SK-N-SH (cell line): Measurements from ENCODE around the gene SNAPC1. TPM values are rescaled to one million over a fixed set of nuclear protein-coding genes. Genes with fewer than 3 reads are reported as not detected.

Experiments
- CTCF ChIA-PET: fragments of 300-600, 350-600 bp; formaldehyde crosslinking; extraction: SDS; loops from one replicate; lab custom pipeline; 2021; lab: Yijun Ruan, JAX
- POLR2A ChIA-PET: fragments of 350-600 bp; sonication (Branson Sonifier 250); formaldehyde crosslinking; extraction: SDS; loops from one replicate; lab custom pipeline; 2020; ENCODE audit warnings: antibody characterized with exemption, inconsistent platforms; lab: Yijun Ruan, JAX
- DNase-seq: peaks from one replicate; pipeline ENCODE4 v3.0.0; 2012
- H2AFZ ChIP-seq: fragments of 200-600 bp; sonication (generic); 2 replicates; pipeline ENCODE4 v1.8.1; 2016; ENCODE audit warnings: antibody characterized with exemption, mild to moderate bottlenecking, low read depth
- H3F3A ChIP-seq: fragments of 200-600 bp; sonication (generic); replicated peaks from 2 replicates; pipeline ENCODE3; 2016; ENCODE audit warnings: antibody characterized with exemption, mild to moderate bottlenecking; ENCODE audit not compliant: insufficient read depth
- H3K27ac ChIP-seq, 2 experiments: fragments of 200-500 bp in 1 of 2; fragments of 200-600 bp in 1 of 2; sonication (Bioruptor generic) in 1 of 2; sonication (generic), shearing (Covaris generic) in 1 of 2; 2 replicates each; pipeline versions ENCODE4 v1.5.1 to v1.6.1; 2014 to 2016; ENCODE audit warnings: low read depth in 2 of 2, inconsistent platforms in 1 of 2, low read length in 1 of 2, mild to moderate bottlenecking in 1 of 2, mixed read lengths in 1 of 2
- H3K27me3 ChIP-seq: fragments of 200-600 bp; sonication (generic), shearing (Covaris generic); 2 replicates; pipeline ENCODE4 v1.6.1; 2016; ENCODE audit warnings: mixed run types; ENCODE audit not compliant: insufficient read depth
- H3K36me3 ChIP-seq, 2 experiments: fragments of 200-500 bp in 1 of 2; fragments of 200-600 bp in 1 of 2; sonication (Bioruptor generic) in 1 of 2; sonication (generic) in 1 of 2; replicated peaks in 1 of 2; 2 replicates each; pipeline versions ENCODE3 to v1.5.1; 2014 to 2016; ENCODE audit warnings: low read length in 1 of 2, mild to moderate bottlenecking in 1 of 2; ENCODE audit not compliant: insufficient read depth in 2 of 2, control insufficient read depth in 1 of 2
- H3K4me1 ChIP-seq, 2 experiments: fragments of 200-500 bp in 1 of 2; fragments of 200-600 bp in 1 of 2; sonication (Bioruptor generic) in 1 of 2; sonication (generic), shearing (Covaris generic) in 1 of 2; 2 replicates each; pipeline versions ENCODE4 v1.5.1 to v1.6.1; 2014 to 2016; ENCODE audit warnings: low read depth in 1 of 2, low read length in 1 of 2, mixed run types in 1 of 2; ENCODE audit not compliant: insufficient read depth in 2 of 2, control insufficient read depth in 1 of 2
- H3K4me2 ChIP-seq: fragments of 200-600 bp; sonication (generic), shearing (Covaris generic); 2 replicates; pipeline ENCODE4 v1.6.1; 2017; ENCODE audit warnings: mixed run types
- H3K4me3 ChIP-seq, 2 experiments: fragments of 200-500 bp in 1 of 2; fragments of 200-600 bp in 1 of 2; sonication (Bioruptor generic) in 1 of 2; sonication (generic), shearing (Covaris generic) in 1 of 2; 2 replicates each; pipeline versions ENCODE4 v1.5.1 to v1.8.1; 2014 to 2016; ENCODE audit warnings: low read depth in 2 of 2, inconsistent platforms in 1 of 2, low read length in 1 of 2, mild to moderate bottlenecking in 1 of 2, mixed read lengths in 1 of 2, moderate library complexity in 1 of 2
- H3K79me2 ChIP-seq: fragments of 200-600 bp; sonication (generic); 2 replicates; pipeline ENCODE4 v1.8.1; 2017; ENCODE audit warnings: mild to moderate bottlenecking; ENCODE audit not compliant: insufficient read depth
- H3K9ac ChIP-seq: fragments of 200-600 bp; sonication (generic); 2 replicates; pipeline ENCODE4 v1.6.1; 2017; ENCODE audit warnings: mixed run types
- H3K9me2 ChIP-seq: fragments of 200-600 bp; sonication (generic); 2 replicates; pipeline ENCODE4 v1.6.1; 2017; ENCODE audit warnings: mixed run types
- H3K9me3 ChIP-seq: fragments of 200-600 bp; sonication (generic); 2 replicates; pipeline ENCODE4 v1.6.1; 2017; ENCODE audit warnings: mixed run types, mild to moderate bottlenecking, moderate library complexity
- H4K20me1 ChIP-seq: fragments of 200-600 bp; sonication (generic); 2 replicates; pipeline ENCODE4 v1.6.1; 2017; ENCODE audit warnings: mild to moderate bottlenecking, mixed run types; ENCODE audit not compliant: insufficient read depth
- CTCF ChIP-seq: fragments of 200-600 bp; sonication (generic); IDR thresholded peaks from 2 replicates; pipeline ENCODE4 v1.6.1; 2017; ENCODE audit warnings: antibody characterized with exemption, mild to moderate bottlenecking, moderate library complexity
- ELF1 ChIP-seq: IDR thresholded peaks from 2 replicates; pipeline ENCODE4 v1.4.0; 2012
- EZH2phosphoT487 ChIP-seq: fragments of 200-600 bp; sonication (generic); IDR thresholded peaks from 2 replicates; pipeline ENCODE4 v1.6.1; 2017; ENCODE audit warnings: low read depth, mixed run types, mild to moderate bottlenecking, antibody characterized with exemption, moderate library complexity, borderline replicate concordance
- FOSL2 ChIP-seq: IDR thresholded peaks from 2 replicates; pipeline ENCODE4 v1.4.0; 2012; ENCODE audit warnings: low read depth, mild to moderate bottlenecking, moderate library complexity, borderline replicate concordance
- FOXM1 ChIP-seq: IDR thresholded peaks from 2 replicates; pipeline ENCODE4 v1.4.0; 2012; ENCODE audit warnings: low read depth, mild to moderate bottlenecking
- GABPA ChIP-seq: IDR thresholded peaks from 2 replicates; pipeline ENCODE4 v1.4.0; 2012; ENCODE audit warnings: low read depth, mild to moderate bottlenecking
- IRF3 ChIP-seq: fragments of 150-350 bp; IDR thresholded peaks from 2 replicates; pipeline ENCODE4 v1.6.1; 2016; ENCODE audit warnings: mild to moderate bottlenecking, low read depth, low read length
- JUND ChIP-seq: IDR thresholded peaks from 2 replicates; pipeline ENCODE4 v1.4.0; 2012
- MXI1 ChIP-seq: IDR thresholded peaks from 2 replicates; pipeline ENCODE4 v1.6.1; 2012; ENCODE audit warnings: mild to moderate bottlenecking, low read depth, low read length, improper control_type of control experiment
- NFIC ChIP-seq: IDR thresholded peaks from 2 replicates; pipeline ENCODE4 v1.4.0; 2012; ENCODE audit warnings: borderline replicate concordance
- PBX3 ChIP-seq: IDR thresholded peaks from 2 replicates; pipeline ENCODE4; 2012
- POLR2AphosphoS5 ChIP-seq: IDR thresholded peaks from 2 replicates; pipeline ENCODE4 v1.6.1; 2012; ENCODE audit warnings: low read depth, low read length
- RAD21 ChIP-seq: IDR thresholded peaks from 2 replicates; pipeline ENCODE4 v1.6.1; 2012; ENCODE audit warnings: mild to moderate bottlenecking, low read length
- RXRA ChIP-seq: IDR thresholded peaks from 2 replicates; pipeline ENCODE4 v1.4.0; 2012; ENCODE audit warnings: low read depth, mild to moderate bottlenecking, borderline replicate concordance
- SIN3A ChIP-seq: IDR thresholded peaks from 2 replicates; pipeline ENCODE4 v1.6.1; 2012; ENCODE audit warnings: low read depth, mild to moderate bottlenecking, low read length, moderate library complexity, borderline replicate concordance
- TAF1 ChIP-seq: IDR thresholded peaks from 2 replicates; pipeline ENCODE4 v1.6.1; 2012; ENCODE audit warnings: low read depth, mild to moderate bottlenecking, low read length, moderate library complexity, borderline replicate concordance
- TEAD4 ChIP-seq: IDR thresholded peaks from 2 replicates; pipeline ENCODE4 v1.4.0; 2012; ENCODE audit warnings: mild to moderate bottlenecking, borderline replicate concordance; ENCODE audit not compliant: insufficient read depth
- USF2 ChIP-seq: fragments of 150-350 bp; IDR thresholded peaks from 2 replicates; pipeline ENCODE4 v1.6.1; 2017; ENCODE audit warnings: antibody characterized with exemption, low read length, low read depth, borderline replicate concordance
- WGBS: methylation state at CpG from one replicate; pipeline ENCODE4 v1.1.6; 2017; ENCODE audit warnings: low lambda C conversion rate; 5-methylcytosine and 5-hydroxymethylcytosine counted together
- polyA plus RNA-seq, 3 experiments: library from polyadenylated mRNA; depleted of rRNA; stranded (reverse); fragments of >200 nt; gene quantifications; 2 replicates each; pipeline ENCODE4 v1.2.3, GENCODE V29; 2012

SNAPC1 gene
- polyA plus RNA-seq, 1 of the 3 experiments (the other 2 are of a cell fraction), result 3.4 TPM

- TF ChIP-seq NFIC, result no peak
- no peak for TF ChIP-seq EZH2phosphoT487
- TF ChIP-seq GABPA, result no peak
- TF ChIP-seq RAD21, result peak; percentile 76
- peak; percentile 76 for TF ChIP-seq CTCF
- no peak for TF ChIP-seq TEAD4
- TF ChIP-seq USF2, result no peak
- no peak for TF ChIP-seq FOSL2
- TF ChIP-seq JUND, result no peak
- TF ChIP-seq ELF1, result no peak
- TF ChIP-seq PBX3, result no peak
- TF ChIP-seq IRF3, result no peak
- TF ChIP-seq POLR2AphosphoS5, result no peak
- TF ChIP-seq TAF1, result no peak
- no peak for TF ChIP-seq SIN3A
- no peak for TF ChIP-seq MXI1
- no peak for TF ChIP-seq FOXM1
These were observed 31.4 kb upstream of the SNAPC1 start (continued) for GRCh38 chr14:61730756-61731373.

GRCh38 chr14:61733972-61734371 is 28.2 kb upstream of the SNAPC1 start:
- H3K27me3 ChIP-seq, result no peaks in the 10 kb centered on the region
- H3K4me3 ChIP-seq, result no peak overlapping the region
- DNase-seq, result no peak
- H3K9ac ChIP-seq, result no peak overlapping the region
- H3K4me2 ChIP-seq, result no peak overlapping the region
- ChIA-PET CTCF (interaction anchor here (0.5 to 2.0 kb wide), 6 partner anchors 8 to 272 kb away, joined by 3 to 9 read pairs (median 3); no protein-coding TSS in a partner anchor), POLR2A (no interaction called here)
- no peaks in the 10 kb centered on the region for H3K9me2 ChIP-seq
- peaks cover 0 to 4% of the 10 kb centered on the region in 2 experiments; a peak in 1 of 4 replicates for H3K4me1 ChIP-seq
- H3K9me3 ChIP-seq, result no peaks in the 10 kb centered on the region
- TF ChIP-seq CTCF (peak; percentile 21; the same call in 1 of the 2 replicates), RXRA (no peak)
- no peak overlapping the region for H2AFZ ChIP-seq
- H3K79me2 ChIP-seq, result peaks cover 33% of the 10 kb centered on the region
- WGBS, result 96% methylated on average over 2 of the region's 2 CpGs
- peaks cover 84% of the 10 kb centered on the region in 2 experiments for H3K36me3 ChIP-seq
- peaks cover 5% of the 10 kb centered on the region; the same call in 1 of the 2 replicates for H4K20me1 ChIP-seq
- no peak overlapping the region; a peak in 1 of 4 replicates for H3K27ac ChIP-seq
- H3F3A ChIP-seq, result peaks cover 26% of the 10 kb centered on the region
